Measurements from ENCODE around the gene CELA2A.

DNA sequence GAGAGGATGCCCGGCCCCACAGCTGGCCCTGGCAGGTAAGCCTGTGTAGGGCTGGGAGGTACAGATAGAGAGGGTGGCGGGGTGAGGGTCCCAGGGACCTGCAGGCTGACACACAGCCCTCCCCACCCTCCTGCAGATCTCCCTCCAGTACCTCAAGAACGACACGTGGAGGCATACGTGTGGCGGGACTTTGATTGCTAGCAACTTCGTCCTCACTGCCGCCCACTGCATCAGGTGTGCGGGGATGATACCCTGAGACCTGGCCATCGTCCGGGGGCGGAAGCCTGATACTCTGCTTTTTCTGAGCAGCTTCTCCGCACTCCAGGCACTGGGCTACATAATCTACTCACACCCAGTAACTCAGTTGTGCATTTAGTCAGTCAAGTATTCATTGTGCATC is 16.2 kb upstream of the CELA2A start:
- TF ChIP-seq CTCF (IDR thresholded peaks at IDR 0.05) (no peak), POLR2A (IDR thresholded peaks at IDR 0.05) (no peak)

All from heart left ventricle (tissue), 13 donors.